ENCODE data around the gene LONRF2.

LONRF2 gene

GRCh38 chr2:100334929-100335328, 12.6 kb upstream of the LONRF2 start:
- no peak for DNase-seq (ENCODE audit: low read depth in 1 of 2, low spot score in 1 of 2)

GRCh38 chr2:100327742-100328141, 5.4 kb upstream of the LONRF2 start:
- Histone ChIP-seq H3K4me3 (replicated peaks; ENCODE audit: insufficient read depth, low read length) (no peak overlapping the region), H3K27ac (replicated peaks) (no peak overlapping the region), H3K27me3 (ENCODE audit: insufficient read depth, poor library complexity, severe bottlenecking) (peaks cover 17% of the 10 kb centered on the region)
- DNase-seq (ENCODE audit: low read depth in 1 of 2, low spot score in 1 of 2), result no peak
- TF ChIP-seq CTCF (IDR thresholded peaks at IDR 0.05; ENCODE audit: insufficient read depth, low read length) (no peak), REST (IDR thresholded peaks at IDR 0.05; ENCODE audit: insufficient replicate concordance, low read depth) (no peak), SPI1 (IDR thresholded peaks at IDR 0.05; ENCODE audit: borderline replicate concordance, low read depth) (no peak), GABPA (IDR thresholded peaks at IDR 0.05; ENCODE audit: low read depth) (no peak), POLR2AphosphoS5 (IDR thresholded peaks at IDR 0.05; ENCODE audit: low read depth) (no peak)

More at GRCh38 chr2:100334929-100335328, 12.6 kb upstream of the LONRF2 start:
- no peak overlapping the region for H3K4me3 ChIP-seq (replicated peaks; ENCODE audit: insufficient read depth, low read length)
- no peak overlapping the region for H3K27ac ChIP-seq (replicated peaks)
- H3K27me3 ChIP-seq (ENCODE audit: insufficient read depth, poor library complexity, severe bottlenecking), result peaks cover 4% of the 10 kb centered on the region
- TF ChIP-seq GABPA (IDR thresholded peaks at IDR 0.05; ENCODE audit: low read depth), result no peak
- no peak for TF ChIP-seq SPI1 (IDR thresholded peaks at IDR 0.05; ENCODE audit: borderline replicate concordance, low read depth)
- TF ChIP-seq REST (IDR thresholded peaks at IDR 0.05; ENCODE audit: insufficient replicate concordance, low read depth), result no peak

GRCh38 chr2:100321179-100321865, 979 bp downstream of the LONRF2 start:
- peak in 1 of 2 experiments; percentile 6 for DNase-seq (ENCODE audit: low read depth in 1 of 2, low spot score in 1 of 2)
- TF ChIP-seq GABPA (IDR thresholded peaks at IDR 0.05; ENCODE audit: low read depth), result no peak
- TF ChIP-seq POLR2AphosphoS5 (IDR thresholded peaks at IDR 0.05; ENCODE audit: low read depth), result no peak
- Histone ChIP-seq H3K27me3 (ENCODE audit: insufficient read depth, poor library complexity, severe bottlenecking) (peaks cover 35% of the 10 kb centered on the region), H3K27ac (replicated peaks) (no peak overlapping the region), H3K4me3 (replicated peaks; ENCODE audit: insufficient read depth, low read length) (peak overlapping the region; percentile 42)

- no peak for TF ChIP-seq CTCF (IDR thresholded peaks at IDR 0.05; ENCODE audit: insufficient read depth, low read length)
- TF ChIP-seq REST (IDR thresholded peaks at IDR 0.05; ENCODE audit: insufficient replicate concordance, low read depth), result no peak
- no peak for TF ChIP-seq SPI1 (IDR thresholded peaks at IDR 0.05; ENCODE audit: borderline replicate concordance, low read depth)
- no peak for TF ChIP-seq POLR2AphosphoS5 (IDR thresholded peaks at IDR 0.05; ENCODE audit: low read depth)
- no peak for TF ChIP-seq GABPA (IDR thresholded peaks at IDR 0.05; ENCODE audit: low read depth)
- Histone ChIP-seq H3K4me3 (replicated peaks; ENCODE audit: insufficient read depth, low read length) (no peak overlapping the region), H3K27ac (replicated peaks) (no peak overlapping the region), H3K27me3 (ENCODE audit: insufficient read depth, poor library complexity, severe bottlenecking) (peaks cover 35% of the 10 kb centered on the region)
- DNase-seq (ENCODE audit: low read depth in 1 of 2, low spot score in 1 of 2), result no peak
Measured at GRCh38 chr2:100320547-100321178, 1.6 kb downstream of the LONRF2 start.

Data from HL-60 (cell line).